H1 (cell line): Measurements from ENCODE around the gene UMAD1.

Experiments used
- POLR2AphosphoS5 ChIP-seq: IDR thresholded peaks from 2 replicates; pipeline ENCODE4 v1.6.1; 2011; ENCODE audit warnings: low read depth, low read length
- TF ChIP-seq, protein P1 (sequence below), 3 experiments: IDR thresholded peaks; 1 replicate in 2 of 3; 2 replicates in 1 of 3; pipeline versions ENCODE4 v1.5.1 to v1.6.1; 2011; ENCODE audit warnings: low read length in 3 of 3, mild to moderate bottlenecking in 3 of 3, inconsistent platforms in 2 of 3, low read depth in 1 of 3, moderate library complexity in 1 of 3; ENCODE audit not compliant: insufficient read depth in 1 of 3; ENCODE audit errors: control extremely low read depth in 1 of 3

DNA sequence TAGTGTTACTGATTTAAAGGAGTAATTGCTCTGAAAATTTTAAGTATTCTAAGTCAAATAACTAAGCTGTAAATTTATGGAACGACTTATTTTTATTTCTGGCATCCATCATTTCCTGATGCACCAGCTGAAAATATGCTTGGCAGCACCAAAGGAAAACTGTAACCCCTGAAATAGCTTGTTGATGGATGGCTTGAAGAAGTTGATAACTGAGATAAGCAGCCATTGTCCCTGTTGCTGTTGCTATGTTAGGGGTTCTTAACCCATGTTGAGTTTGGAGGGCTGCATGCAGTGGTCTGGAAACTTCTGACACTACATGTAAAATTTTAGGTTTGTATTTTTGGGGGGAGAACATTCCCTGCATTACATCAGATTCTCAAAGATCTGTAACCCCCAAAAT is 47.2 kb downstream of the UMAD1 start:
- TF ChIP-seq, protein P1, sequence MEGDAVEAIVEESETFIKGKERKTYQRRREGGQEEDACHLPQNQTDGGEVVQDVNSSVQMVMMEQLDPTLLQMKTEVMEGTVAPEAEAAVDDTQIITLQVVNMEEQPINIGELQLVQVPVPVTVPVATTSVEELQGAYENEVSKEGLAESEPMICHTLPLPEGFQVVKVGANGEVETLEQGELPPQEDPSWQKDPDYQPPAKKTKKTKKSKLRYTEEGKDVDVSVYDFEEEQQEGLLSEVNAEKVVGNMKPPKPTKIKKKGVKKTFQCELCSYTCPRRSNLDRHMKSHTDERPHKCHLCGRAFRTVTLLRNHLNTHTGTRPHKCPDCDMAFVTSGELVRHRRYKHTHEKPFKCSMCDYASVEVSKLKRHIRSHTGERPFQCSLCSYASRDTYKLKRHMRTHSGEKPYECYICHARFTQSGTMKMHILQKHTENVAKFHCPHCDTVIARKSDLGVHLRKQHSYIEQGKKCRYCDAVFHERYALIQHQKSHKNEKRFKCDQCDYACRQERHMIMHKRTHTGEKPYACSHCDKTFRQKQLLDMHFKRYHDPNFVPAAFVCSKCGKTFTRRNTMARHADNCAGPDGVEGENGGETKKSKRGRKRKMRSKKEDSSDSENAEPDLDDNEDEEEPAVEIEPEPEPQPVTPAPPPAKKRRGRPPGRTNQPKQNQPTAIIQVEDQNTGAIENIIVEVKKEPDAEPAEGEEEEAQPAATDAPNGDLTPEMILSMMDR (IDR thresholded peaks at IDR 0.05; ENCODE audit: control extremely low read depth in 1 of 3, insufficient read depth in 1 of 3, low read depth in 1 of 3, low read length in 3 of 3): no peak
- no peak for TF ChIP-seq POLR2AphosphoS5
